Lung (tissue), 12 donors: ENCODE data around the gene TTL. TPM values are rescaled to one million over a fixed set of nuclear protein-coding genes. Genes with fewer than 3 reads are reported as not detected.
A peak's percentile ranks its signal among the peaks of the same experiment; 100 is the strongest.

Source experiments
- ATAC-seq: fragments of 200-7000 bp; cut with Tn5 transposase; one replicate; pipeline ENCODE4 v1.9.1; 2020; ENCODE audit warnings: moderate number of reproducible peaks; ENCODE audit not compliant: insufficient read depth, low FRiP score
- DNase-seq, 3 donors: peaks; one replicate each; pipeline ENCODE4 v3.0.0-alpha.2; 2013 to 2017
- H3K27ac ChIP-seq, 2 donors: one replicate each; pipeline ENCODE4 v1.5.1; 2013; ENCODE audit warnings: mild to moderate bottlenecking in 2 of 2, moderate library complexity in 2 of 2, control low read depth in 1 of 2, inconsistent platforms in 1 of 2, low read depth in 1 of 2, low read length in 1 of 2
- H3K27me3 ChIP-seq, 3 donors: one replicate each; pipeline ENCODE4 v1.5.1; 2013; ENCODE audit warnings: low read length in 2 of 3; ENCODE audit not compliant: control insufficient read depth in 3 of 3, insufficient read depth in 3 of 3
- H3K36me3 ChIP-seq, 4 donors: one replicate each; pipeline ENCODE4 v1.5.1; 2013; ENCODE audit warnings: low read length in 4 of 4, mild to moderate bottlenecking in 1 of 4, moderate library complexity in 1 of 4; ENCODE audit not compliant: control insufficient read depth in 4 of 4, insufficient read depth in 4 of 4
- H3K4me1 ChIP-seq, 5 donors: one replicate each; pipeline ENCODE4 v1.5.1; 2013; ENCODE audit warnings: low read length in 5 of 5, mild to moderate bottlenecking in 2 of 5, moderate library complexity in 1 of 5; ENCODE audit not compliant: control insufficient read depth in 5 of 5, insufficient read depth in 5 of 5
- H3K4me3 ChIP-seq: one replicate; pipeline ENCODE4 v1.5.1; 2013; ENCODE audit warnings: mild to moderate bottlenecking, control low read depth, moderate library complexity
- H3K9ac ChIP-seq, 2 donors: one replicate each; pipeline ENCODE4 v1.5.1; 2013; ENCODE audit warnings: low read length in 2 of 2, control low read depth in 1 of 2; ENCODE audit not compliant: insufficient read depth in 1 of 2
- H3K9me3 ChIP-seq, 4 donors: one replicate each; pipeline ENCODE4 v1.5.1; 2013; ENCODE audit warnings: low read length in 3 of 4, mild to moderate bottlenecking in 1 of 4, moderate library complexity in 1 of 4; ENCODE audit not compliant: control insufficient read depth in 4 of 4, insufficient read depth in 3 of 4
- WGBS, 2 donors: extraction: QIAGEN DNeasy Blood & Tissue Kit; methylation state at CpG; one replicate each; pipeline ENCODE4 v1.1.7; 2013; 5-methylcytosine and 5-hydroxymethylcytosine counted together
- polyA plus RNA-seq, 2 donors: library from polyadenylated mRNA; stranded (reverse); fragments of 200-250 nt; gene quantifications; one replicate each; pipeline ENCODE4 v1.2.1, GENCODE V29; 2013
- total RNA-seq, 2 donors: library from RNA; depleted of rRNA in 1 of 2; stranded (reverse); fragments of >200 nt in 1 of 2; gene quantifications; one replicate each; pipeline ENCODE4 v1.2.1, GENCODE V29; 2014 to 2021
- TF ChIP-seq, protein P1 (sequence below): IDR thresholded peaks from 2 replicates; pipeline ENCODE4 v1.5.1; 2012; ENCODE audit warnings: mild to moderate bottlenecking; ENCODE audit errors: control extremely low read depth, extremely low read depth
- donor health status: control.
- donor health status: control.
- donor health status: Bipolar disorder and iron deficiency.
- donor health status: healthy.
- donor health status: DM: yes; HTN: yes; CAD: no.

Gene TTL
- total and polyA plus RNA-seq, 4 donors: 12.5 to 32.8 (median 22.8) TPM

DNA sequence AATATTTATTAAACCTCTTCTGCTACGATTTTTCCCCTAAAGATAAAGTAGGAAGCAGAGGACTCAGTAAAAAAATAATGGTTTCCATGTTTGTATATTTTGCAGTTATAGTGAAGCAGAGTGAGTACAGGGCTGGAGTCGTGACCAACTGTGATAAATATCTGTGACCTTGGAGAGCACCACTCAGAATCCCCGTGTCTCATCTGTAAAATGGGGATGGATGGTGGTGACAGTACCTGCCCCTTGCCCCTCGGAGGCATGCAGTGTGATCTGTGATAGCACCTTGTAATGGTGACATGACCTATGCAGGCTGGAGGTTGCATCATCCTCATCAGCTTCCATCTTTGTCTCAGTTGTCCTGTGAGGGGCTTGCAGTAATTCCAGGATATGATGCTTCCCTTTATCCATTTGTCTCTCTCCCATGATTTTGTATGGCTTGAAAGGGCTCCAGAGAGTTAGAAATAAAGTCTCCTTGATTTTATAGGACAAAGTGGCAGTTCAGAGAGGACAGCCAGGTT, 5.5 kb downstream of the TTL start:
- H3K9ac ChIP-seq: no peak overlapping the region
- H3K27ac ChIP-seq: no peak overlapping the region
- TF ChIP-seq, protein P1, sequence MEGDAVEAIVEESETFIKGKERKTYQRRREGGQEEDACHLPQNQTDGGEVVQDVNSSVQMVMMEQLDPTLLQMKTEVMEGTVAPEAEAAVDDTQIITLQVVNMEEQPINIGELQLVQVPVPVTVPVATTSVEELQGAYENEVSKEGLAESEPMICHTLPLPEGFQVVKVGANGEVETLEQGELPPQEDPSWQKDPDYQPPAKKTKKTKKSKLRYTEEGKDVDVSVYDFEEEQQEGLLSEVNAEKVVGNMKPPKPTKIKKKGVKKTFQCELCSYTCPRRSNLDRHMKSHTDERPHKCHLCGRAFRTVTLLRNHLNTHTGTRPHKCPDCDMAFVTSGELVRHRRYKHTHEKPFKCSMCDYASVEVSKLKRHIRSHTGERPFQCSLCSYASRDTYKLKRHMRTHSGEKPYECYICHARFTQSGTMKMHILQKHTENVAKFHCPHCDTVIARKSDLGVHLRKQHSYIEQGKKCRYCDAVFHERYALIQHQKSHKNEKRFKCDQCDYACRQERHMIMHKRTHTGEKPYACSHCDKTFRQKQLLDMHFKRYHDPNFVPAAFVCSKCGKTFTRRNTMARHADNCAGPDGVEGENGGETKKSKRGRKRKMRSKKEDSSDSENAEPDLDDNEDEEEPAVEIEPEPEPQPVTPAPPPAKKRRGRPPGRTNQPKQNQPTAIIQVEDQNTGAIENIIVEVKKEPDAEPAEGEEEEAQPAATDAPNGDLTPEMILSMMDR: no peak
- ATAC-seq (no peak), DNase-seq (no peak)
- H3K27me3 ChIP-seq: no peaks in the 10 kb centered on the region
- no peak overlapping the region for H3K4me3 ChIP-seq
- no peaks in the 10 kb centered on the region for H3K9me3 ChIP-seq
- H3K36me3 ChIP-seq: peaks cover 0 to 5% (median 1%) of the 10 kb centered on the region in 4 donors
- peaks cover 0 to 8% (median 5%) of the 10 kb centered on the region in 5 donors for H3K4me1 ChIP-seq
- WGBS, 2 donors: 72 to 83% methylated on average over 4 of the region's 4 CpGs

DNA sequence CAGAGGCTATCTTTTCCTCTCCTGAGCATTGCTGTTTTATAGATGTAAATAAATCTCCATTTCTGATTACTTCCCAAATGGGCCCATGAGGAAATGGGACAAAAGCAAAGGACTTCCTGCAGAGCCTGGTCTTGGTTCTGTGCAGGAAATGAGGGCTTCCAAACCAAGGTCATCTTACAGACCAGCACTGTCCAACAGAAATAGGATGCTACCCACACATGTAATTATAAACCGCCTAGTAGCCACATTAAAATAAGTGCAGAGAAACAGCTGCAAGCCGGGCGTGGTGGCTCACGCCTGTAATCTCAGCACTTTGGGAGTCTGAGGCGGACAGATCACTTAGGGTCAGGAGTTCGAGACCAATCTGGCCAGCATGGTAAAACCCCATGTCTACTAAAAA, 6.2 kb downstream of the TTL start:
- DNase-seq (peak in 1 of 3 donors; percentile 41), ATAC-seq (no peak)
- no peaks in the 10 kb centered on the region for H3K27me3 ChIP-seq
- no peak overlapping the region for H3K9ac ChIP-seq
- H3K27ac ChIP-seq: no peak overlapping the region
- WGBS, 2 donors: 57 to 80% methylated on average over 6 of the region's 6 CpGs
- H3K4me1 ChIP-seq: peaks cover 0 to 8% (median 2%) of the 10 kb centered on the region in 5 donors
- H3K4me3 ChIP-seq: no peak overlapping the region
- H3K36me3 ChIP-seq: peaks cover 0 to 5% (median 1%) of the 10 kb centered on the region in 4 donors
- TF ChIP-seq, protein P1: no peak
- H3K9me3 ChIP-seq: no peaks in the 10 kb centered on the region

DNA sequence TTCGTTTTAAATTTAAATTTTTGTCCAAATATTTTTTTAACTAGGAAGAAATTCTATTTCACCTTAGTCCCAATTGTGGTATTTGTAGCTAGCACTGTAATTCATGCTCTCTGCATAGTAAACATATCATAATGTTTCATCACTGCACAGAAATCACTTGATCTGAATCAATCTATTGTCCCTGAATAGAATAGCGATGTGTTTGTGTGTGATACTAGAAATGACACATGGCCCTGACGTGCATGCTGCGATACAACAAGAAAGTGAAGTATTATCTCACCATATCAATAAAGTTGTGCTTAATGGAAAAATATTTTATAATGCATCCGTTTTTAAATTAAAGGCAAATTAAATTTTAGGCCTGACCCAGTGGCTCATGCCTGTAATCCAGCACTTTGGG, 10.0 kb downstream of the TTL start:
- Histone ChIP-seq H3K27me3 (no peaks in the 10 kb centered on the region), H3K9ac (no peak overlapping the region), H3K4me3 (no peak overlapping the region), H3K27ac (no peak overlapping the region), H3K9me3 (no peaks in the 10 kb centered on the region), H3K36me3 (peaks cover 5 to 11% (median 7%) of the 10 kb centered on the region in 4 donors), H3K4me1 (no peaks in the 10 kb centered on the region)
- ATAC-seq (no peak), DNase-seq (no peak)
- 94 to 96% methylated on average over 5 of the region's 5 CpGs for WGBS, 2 donors
- TF ChIP-seq, protein P1: no peak

DNA sequence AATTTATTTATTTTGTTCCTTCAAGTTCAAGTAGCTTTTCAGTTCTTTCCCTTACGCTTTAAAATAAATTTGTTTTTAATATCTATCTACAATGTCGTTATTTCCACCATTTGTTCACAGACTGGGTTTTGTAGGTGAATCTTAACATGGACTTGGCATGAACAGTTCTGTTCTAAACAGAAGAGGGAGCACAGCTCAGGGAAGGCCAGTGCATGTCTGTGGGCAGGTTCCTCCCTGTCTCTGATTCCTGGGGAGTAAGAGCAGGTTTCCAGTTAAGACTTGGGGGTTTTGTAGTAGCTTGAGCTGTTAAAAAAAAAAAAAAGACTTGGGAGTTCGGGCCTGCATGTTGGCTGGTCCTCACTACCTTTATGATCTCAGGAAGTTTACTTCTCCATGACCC, 11.1 kb downstream of the TTL start:
- WGBS, 2 donors: 83 to 84% methylated on average over 3 of the region's 3 CpGs
- no peak overlapping the region for H3K9ac ChIP-seq
- no peak for ATAC-seq

More for the DNA sequence above, 11.1 kb downstream of the TTL start:
- no peaks in the 10 kb centered on the region for H3K27me3 ChIP-seq
- no peaks in the 10 kb centered on the region for H3K9me3 ChIP-seq
- H3K4me1 ChIP-seq: no peaks in the 10 kb centered on the region
- DNase-seq: no peak
- H3K36me3 ChIP-seq: peaks cover 4 to 11% (median 6%) of the 10 kb centered on the region in 4 donors
- H3K4me3 ChIP-seq: no peak overlapping the region
- TF ChIP-seq, protein P1: no peak
- H3K27ac ChIP-seq: no peak overlapping the region
